Naive B cell (primary cell): ENCODE results near the gene OR2V1. TPM values are rescaled to one million over a fixed set of nuclear protein-coding genes. Genes with fewer than 3 reads are reported as not detected.
A peak's percentile ranks its signal among the peaks of the same experiment; 100 is the strongest.
"Not testable (repeated sequence)": the region's sequence is repeated elsewhere in the genome, so short reads cannot be mapped to it uniquely, and the experiment has no call there.

Experiments
- ATAC-seq, 2 donors: fragments of 150-1000 bp; cut with Tn5 transposase; 2 replicates each; pipeline ENCODE4 v1.10.0; 2021; ENCODE audit warnings: low read depth in 2 of 2, mild to moderate bottlenecking in 2 of 2, moderate library complexity in 2 of 2
- DNase-seq: peaks from one replicate; pipeline ENCODE4 v3.0.0; 2022
- H3K27ac Mint-ChIP-seq, 6 donors: one replicate each; pipeline ENCODE4 v1.8.0; 2020 to 2022; ENCODE audit warnings: mild to moderate bottlenecking in 6 of 6, mixed read lengths in 6 of 6, moderate library complexity in 5 of 6, inconsistent platforms in 2 of 6
- H3K27me3 Mint-ChIP-seq, 3 donors: one replicate each; pipeline ENCODE4 v1.8.0; 2021 to 2022; ENCODE audit warnings: mixed read lengths in 3 of 3, mild to moderate bottlenecking in 1 of 3
- H3K36me3 Mint-ChIP-seq, 2 donors: one replicate each; pipeline ENCODE4 v1.8.0; 2020 to 2022; ENCODE audit warnings: mixed read lengths in 2 of 2, inconsistent platforms in 1 of 2, mild to moderate bottlenecking in 1 of 2
- H3K4me1 Mint-ChIP-seq, 3 donors: one replicate each; pipeline ENCODE4 v1.8.0; 2020 to 2022; ENCODE audit warnings: mixed read lengths in 3 of 3, inconsistent platforms in 1 of 3, mild to moderate bottlenecking in 1 of 3, moderate library complexity in 1 of 3
- H3K4me3 Mint-ChIP-seq, 8 donors: one replicate each; pipeline ENCODE4 v1.8.0; 2020 to 2022; ENCODE audit warnings: mild to moderate bottlenecking in 8 of 8, mixed read lengths in 8 of 8, moderate library complexity in 8 of 8, inconsistent platforms in 2 of 8
- H3K9me3 Mint-ChIP-seq, 7 donors: one replicate each; pipeline ENCODE4 v1.8.0; 2020 to 2022; ENCODE audit warnings: mixed read lengths in 7 of 7, mild to moderate bottlenecking in 5 of 7, inconsistent platforms in 2 of 7, moderate library complexity in 1 of 7
- polyA plus RNA-seq, 6 donors: library from polyadenylated mRNA; unstranded; fragments of 300-500 nt; fragmentation: Illumina TruSeq; gene quantifications; one replicate each; pipeline ENCODE4 v1.2.3, GENCODE V29; 2021; ENCODE audit warnings: low read depth in 6 of 6

The OR2V1 gene
- polyA plus RNA-seq, 6 donors from 2014 or later = not detected

DNA sequence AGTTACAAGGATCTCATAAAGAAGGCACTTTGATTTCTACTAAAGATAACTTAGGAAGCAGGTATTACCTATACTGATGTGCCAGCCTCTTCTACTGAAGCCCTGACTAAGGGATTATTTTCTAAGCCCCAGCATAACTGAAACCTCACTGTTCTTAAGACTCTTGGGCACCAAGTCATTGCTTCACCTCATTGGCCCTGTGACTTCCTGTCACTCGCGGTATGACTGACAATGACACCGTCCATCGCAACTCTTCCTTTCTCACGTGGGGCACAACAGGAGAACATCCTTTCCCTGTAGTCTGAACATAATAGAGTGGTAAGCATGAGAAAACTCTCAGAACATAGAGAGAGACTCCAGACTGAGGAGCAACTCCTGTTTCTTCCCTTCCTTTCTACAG, 22.8 kb upstream of the OR2V1 start:
- H3K36me3 Mint-ChIP-seq = peaks cover 0 to 7% of the 10 kb centered on the region in 2 donors
- peaks cover 0 to 4% (median under 1%) of the 10 kb centered on the region in 7 donors for H3K9me3 Mint-ChIP-seq
- ATAC-seq (no peak), DNase-seq (no peak)
- H3K27ac Mint-ChIP-seq = peak overlapping the region in 1 of 6 donors; percentile 70
- H3K4me3 Mint-ChIP-seq = no peak overlapping the region
- H3K4me1 Mint-ChIP-seq = no peaks in the 10 kb centered on the region
- peaks cover 31 to 70% (median 41%) of the 10 kb centered on the region in 3 donors for H3K27me3 Mint-ChIP-seq

DNA sequence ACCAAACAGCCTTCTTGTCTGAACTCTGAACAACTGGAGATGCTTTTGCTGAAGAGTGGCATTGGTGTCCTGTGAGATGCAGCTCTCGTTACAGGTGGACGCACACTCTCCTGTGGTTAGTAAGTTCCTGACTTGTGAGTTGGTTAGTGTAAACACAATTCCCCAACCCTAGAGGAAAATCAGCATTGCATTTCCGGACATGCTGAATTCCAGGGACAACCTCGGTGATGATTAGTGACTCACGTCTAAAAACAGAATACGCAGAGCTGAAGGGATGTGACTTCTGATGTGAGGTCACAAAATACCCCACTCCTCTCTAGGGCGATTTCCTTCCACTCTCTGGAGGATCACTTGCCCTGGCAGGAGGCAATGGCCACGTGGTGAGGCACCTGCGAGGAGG, 21.4 kb upstream of the OR2V1 start:
- Mint-ChIP-seq H3K27me3 (peaks cover 35 to 76% (median 46%) of the 10 kb centered on the region in 3 donors), H3K4me3 (peak overlapping the region in 1 of 8 donors; percentile 18), H3K9me3 (peaks cover 0 to 4% (median 1%) of the 10 kb centered on the region in 7 donors), H3K27ac (no peak overlapping the region), H3K4me1 (no peaks in the 10 kb centered on the region), H3K36me3 (peaks cover 0 to 7% of the 10 kb centered on the region in 2 donors)
- DNase-seq (no peak), ATAC-seq (no peak)

- Mint-ChIP-seq H3K9me3 (peaks cover 0 to 4% (median 1%) of the 10 kb centered on the region in 7 donors), H3K4me3 (no peak overlapping the region), H3K4me1 (no peaks in the 10 kb centered on the region), H3K27ac (no peak overlapping the region), H3K36me3 (peaks cover 0 to 7% of the 10 kb centered on the region in 2 donors), H3K27me3 (peaks cover 41 to 83% (median 46%) of the 10 kb centered on the region in 3 donors)
- DNase-seq (no peak), ATAC-seq (no peak)
These were observed 20.2 kb upstream of the OR2V1 start for GRCh38 chr5:181151146-181151545.

DNA sequence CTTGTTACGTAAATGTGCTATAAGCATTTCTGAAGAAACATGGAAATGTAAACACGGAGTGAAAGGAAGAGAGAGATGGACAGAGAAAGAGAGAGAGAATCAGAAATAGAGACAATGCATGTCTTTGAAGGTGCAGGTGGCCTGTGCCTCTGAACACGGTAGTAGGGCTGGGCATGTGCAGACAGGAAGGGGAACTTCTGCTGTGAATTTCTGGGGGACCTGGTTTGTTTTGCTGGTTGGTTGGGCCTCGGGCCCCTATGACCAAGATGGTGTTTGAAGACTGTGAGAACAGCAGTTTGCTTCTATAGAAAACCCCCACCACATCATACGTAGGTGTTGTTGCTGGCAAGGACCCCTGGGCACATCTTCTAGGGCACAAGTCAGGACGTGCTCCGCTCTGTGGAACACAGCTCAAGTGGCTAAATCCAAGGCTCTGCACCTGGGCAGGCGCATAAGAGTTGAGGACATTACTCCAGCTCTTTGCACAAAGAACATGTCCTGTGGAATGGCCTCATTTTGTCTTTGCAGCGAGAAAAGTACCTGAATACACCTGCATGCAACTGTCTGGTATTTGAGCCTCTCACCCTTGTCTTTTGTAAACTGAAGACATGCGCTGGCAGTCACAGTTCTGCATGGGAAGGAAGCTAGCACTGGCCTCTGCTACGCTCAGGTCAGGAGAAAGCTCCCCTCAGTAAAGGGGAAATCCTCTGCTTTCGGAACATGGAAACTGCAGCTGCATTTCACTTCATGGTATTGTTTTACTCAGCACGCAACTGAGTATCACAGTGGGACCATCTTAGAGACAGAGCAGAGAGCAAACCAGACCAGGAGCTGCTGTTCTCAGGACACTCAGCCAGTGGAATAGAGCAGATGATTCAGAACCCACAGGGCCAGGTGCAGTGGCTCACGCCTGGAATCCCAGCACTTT, 19.1 kb upstream of the OR2V1 start:
- Mint-ChIP-seq H3K36me3 (peaks cover under 1 to 5% of the 10 kb centered on the region in 2 donors), H3K27ac (peak overlapping the region in 1 of 6 donors; percentile 8), H3K9me3 (peaks cover 0 to 5% (median 3%) of the 10 kb centered on the region in 7 donors), H3K27me3 (peaks cover 36 to 75% (median 43%) of the 10 kb centered on the region in 3 donors), H3K4me1 (no peaks in the 10 kb centered on the region), H3K4me3 (no peak overlapping the region)
- no peak for ATAC-seq
- DNase-seq = no peak

DNA sequence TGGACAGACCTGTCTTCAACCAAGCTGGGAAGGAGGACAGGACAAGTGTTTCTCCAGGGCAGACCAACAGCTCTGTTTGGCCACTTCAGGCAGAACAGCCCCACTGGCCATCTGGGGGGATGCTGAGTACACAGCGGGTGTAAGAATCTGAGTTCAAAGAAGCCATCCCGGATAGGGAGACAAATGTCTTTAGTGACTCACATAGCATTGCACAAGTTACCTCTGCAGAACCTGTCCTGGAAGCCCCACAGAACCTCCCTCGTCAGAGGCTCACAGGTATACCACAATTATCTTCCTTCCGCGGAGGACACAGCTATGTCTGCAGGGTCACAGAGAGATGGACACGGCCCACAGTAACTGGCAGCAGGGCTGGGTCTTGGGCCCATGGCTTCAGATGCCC, 18.4 kb upstream of the OR2V1 start:
- no peaks in the 10 kb centered on the region for H3K4me1 Mint-ChIP-seq
- ATAC-seq (no peak), DNase-seq (no peak)
- peaks cover 0 to 7% (median 3%) of the 10 kb centered on the region in 7 donors for H3K9me3 Mint-ChIP-seq
- no peak overlapping the region for H3K4me3 Mint-ChIP-seq
- no peak overlapping the region for H3K27ac Mint-ChIP-seq
- H3K27me3 Mint-ChIP-seq = peaks cover 38 to 76% (median 39%) of the 10 kb centered on the region in 3 donors
- peaks cover 0 to 4% of the 10 kb centered on the region in 2 donors for H3K36me3 Mint-ChIP-seq

GRCh38 chr5:181146927-181147636, 16.1 kb upstream of the OR2V1 start, which contains the start of gene OR2V2:
Gene OR2V2 (plus strand): TSS chr5:181147586. CDS start chr5:181154943, 7,357 bp downstream.
- H3K27me3 Mint-ChIP-seq = peaks cover 46 to 83% (median 57%) of the 10 kb centered on the region in 3 donors
- H3K9me3 Mint-ChIP-seq, H3K36me3 Mint-ChIP-seq, DNase-seq, ATAC-seq, H3K4me1 Mint-ChIP-seq, H3K4me3 Mint-ChIP-seq: not testable (repeated sequence)
- H3K27ac Mint-ChIP-seq = peak within 1 kb of the TSS in 3 of 6 donors; percentile 7 to 27 (median 13)

- Mint-ChIP-seq H3K36me3 (peaks cover 0 to 4% of the 10 kb centered on the region in 2 donors), H3K4me3 (no peak overlapping the region), H3K4me1 (no peaks in the 10 kb centered on the region), H3K27ac (no peak overlapping the region), H3K9me3 (peaks cover 0 to 12% (median 4%) of the 10 kb centered on the region in 7 donors), H3K27me3 (peaks cover 45 to 83% (median 65%) of the 10 kb centered on the region in 3 donors)
- ATAC-seq (no peak), DNase-seq (no peak)
These were observed 14.2 kb upstream of the OR2V1 start for GRCh38 chr5:181145133-181145532.

DNA sequence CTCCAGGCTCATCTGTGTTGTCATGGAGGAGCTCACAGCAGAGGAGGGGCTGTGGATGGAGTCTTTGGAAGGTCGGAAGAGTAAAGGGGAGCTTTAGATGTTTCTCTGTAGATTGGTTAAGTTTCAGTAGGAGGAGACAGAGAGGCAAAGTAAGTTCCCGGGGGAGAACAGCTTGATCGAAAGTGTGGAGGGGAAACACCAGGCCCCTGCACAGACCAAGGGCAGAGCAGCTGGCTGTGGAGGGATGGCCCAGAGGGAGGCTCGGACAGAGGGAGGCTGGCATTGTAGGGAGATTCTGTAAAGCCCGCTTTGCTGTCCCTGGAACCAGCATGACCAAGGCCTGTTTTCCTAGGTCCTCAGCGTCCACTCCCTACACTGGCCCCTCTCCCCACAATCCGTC, 11.1 kb upstream of the OR2V1 start:
- H3K4me1 Mint-ChIP-seq = no peaks in the 10 kb centered on the region
- ATAC-seq (no peak), DNase-seq (no peak)
- H3K9me3 Mint-ChIP-seq = peaks cover 6 to 29% (median 19%) of the 10 kb centered on the region in 7 donors
- no peak overlapping the region for H3K27ac Mint-ChIP-seq
- H3K27me3 Mint-ChIP-seq = peaks cover 27 to 61% (median 49%) of the 10 kb centered on the region in 3 donors
- no peak overlapping the region for H3K4me3 Mint-ChIP-seq
- peaks cover 4 to 6% of the 10 kb centered on the region in 2 donors for H3K36me3 Mint-ChIP-seq

DNA sequence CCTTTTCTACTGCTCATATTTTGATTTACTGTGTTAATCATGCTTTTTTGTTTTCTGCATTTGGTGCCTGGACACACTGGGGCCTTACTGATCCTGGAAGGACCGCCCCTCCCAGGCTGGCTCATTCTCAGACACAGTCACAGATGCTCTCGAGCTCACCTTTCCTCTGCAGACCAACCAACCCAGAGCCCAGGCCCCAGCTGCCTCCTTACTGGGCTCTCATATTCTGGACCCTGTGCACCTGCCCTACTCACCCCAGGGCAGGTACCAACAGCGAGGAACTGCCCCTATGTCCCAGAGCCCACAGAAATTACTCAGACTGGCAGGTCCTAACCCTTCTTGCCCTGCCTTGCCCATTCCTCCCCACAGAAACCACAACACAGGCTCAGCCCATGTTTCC, 9.8 kb upstream of the OR2V1 start:
- H3K27me3 Mint-ChIP-seq = peaks cover 22 to 54% (median 49%) of the 10 kb centered on the region in 3 donors
- ATAC-seq (no peak), DNase-seq (no peak)
- peaks cover 6 to 29% (median 22%) of the 10 kb centered on the region in 7 donors for H3K9me3 Mint-ChIP-seq
- no peak overlapping the region for H3K27ac Mint-ChIP-seq
- H3K4me3 Mint-ChIP-seq = no peak overlapping the region
- H3K36me3 Mint-ChIP-seq = peaks cover 4 to 7% of the 10 kb centered on the region in 2 donors
- no peaks in the 10 kb centered on the region for H3K4me1 Mint-ChIP-seq

DNA sequence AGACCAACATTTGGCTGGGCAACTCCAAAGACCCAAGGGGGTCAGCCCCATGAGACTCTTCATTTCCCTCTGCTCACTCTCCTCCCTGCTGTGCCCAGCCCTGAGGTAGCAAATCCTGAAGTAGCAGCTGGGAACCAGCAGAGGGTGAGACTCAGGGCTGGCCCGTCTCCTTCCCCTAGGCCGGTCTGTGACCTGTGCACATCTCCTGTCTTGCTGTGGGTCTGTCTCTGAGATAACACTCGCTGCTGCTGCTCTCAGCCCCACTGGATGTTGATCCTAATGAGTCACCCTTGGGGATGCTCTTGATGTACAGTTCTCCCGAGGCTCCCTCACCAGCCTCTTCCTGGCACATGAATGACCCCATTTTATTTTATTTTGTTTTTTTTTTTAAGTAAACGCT, 7.3 kb upstream of the OR2V1 start:
- peaks cover 32 to 59% (median 56%) of the 10 kb centered on the region in 3 donors for H3K27me3 Mint-ChIP-seq
- H3K27ac Mint-ChIP-seq = no peak overlapping the region
- ATAC-seq (no peak), DNase-seq (no peak)
- H3K4me3 Mint-ChIP-seq = no peak overlapping the region
- peaks cover 0 to 16% of the 10 kb centered on the region in 2 donors for H3K36me3 Mint-ChIP-seq
- H3K9me3 Mint-ChIP-seq = peaks cover 7 to 32% (median 23%) of the 10 kb centered on the region in 7 donors
- H3K4me1 Mint-ChIP-seq = no peaks in the 10 kb centered on the region

DNA sequence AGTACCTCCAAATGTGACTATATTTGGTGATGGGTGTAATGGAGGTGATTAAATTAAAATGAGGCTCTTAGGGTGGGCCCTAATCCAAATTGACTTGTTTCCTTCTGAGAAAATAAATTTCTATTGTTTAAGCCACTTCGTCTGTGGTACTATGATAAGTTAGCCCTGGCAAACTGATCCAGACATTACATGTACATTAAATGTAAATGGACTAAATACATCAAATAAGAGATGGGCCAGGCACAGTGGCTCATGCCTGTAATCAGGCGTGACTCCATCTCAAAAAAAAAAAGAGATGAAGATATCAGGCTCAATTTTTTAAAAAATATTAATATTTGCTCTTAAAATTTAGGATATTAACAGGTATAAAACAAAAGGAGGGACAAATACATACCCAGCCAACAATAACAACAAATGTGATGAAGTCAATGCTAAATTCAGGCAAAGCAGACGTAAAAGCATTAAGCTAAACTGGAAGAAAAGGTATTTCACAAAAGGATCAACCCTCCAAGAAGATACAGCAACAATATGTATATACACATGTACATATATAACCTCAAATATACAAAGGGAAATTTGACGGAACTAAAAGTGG, 5.5 kb upstream of the OR2V1 start:
- peaks cover 7 to 32% (median 23%) of the 10 kb centered on the region in 7 donors for H3K9me3 Mint-ChIP-seq
- no peak overlapping the region for H3K27ac Mint-ChIP-seq
- no peaks in the 10 kb centered on the region for H3K4me1 Mint-ChIP-seq
- ATAC-seq (no peak), DNase-seq (no peak)
- H3K4me3 Mint-ChIP-seq = no peak overlapping the region
- H3K27me3 Mint-ChIP-seq = peaks cover 36 to 54% (median 52%) of the 10 kb centered on the region in 3 donors
- H3K36me3 Mint-ChIP-seq = peaks cover 0 to 16% of the 10 kb centered on the region in 2 donors

GRCh38 chr5:181134259-181134658, 3.3 kb upstream of the OR2V1 start:
- Mint-ChIP-seq H3K27ac (no peak overlapping the region), H3K4me1 (peaks cover 0 to 3% (median 0%) of the 10 kb centered on the region in 3 donors), H3K4me3 (peak overlapping the region in 1 of 8 donors; percentile 18), H3K36me3 (peaks cover 0 to 16% of the 10 kb centered on the region in 2 donors), H3K27me3 (peaks cover 38 to 50% (median 48%) of the 10 kb centered on the region in 3 donors), H3K9me3 (peaks cover 6 to 32% (median 17%) of the 10 kb centered on the region in 7 donors)
- no peak for DNase-seq
- ATAC-seq = no peak
